ENCODE measurements around the gene POP7.

GRCh38 chr7:100752994-100753393, 47.1 kb downstream of the POP7 start:
- no peak for TF ChIP-seq CTCF (IDR thresholded peaks at IDR 0.05 in 4 of 5, conservative IDR thresholded peaks at IDR 0.05 in 1 of 5)
- TF ChIP-seq POLR2A (IDR thresholded peaks at IDR 0.05): no peak
